ENCODE measurements around the gene METTL13.

DNA sequence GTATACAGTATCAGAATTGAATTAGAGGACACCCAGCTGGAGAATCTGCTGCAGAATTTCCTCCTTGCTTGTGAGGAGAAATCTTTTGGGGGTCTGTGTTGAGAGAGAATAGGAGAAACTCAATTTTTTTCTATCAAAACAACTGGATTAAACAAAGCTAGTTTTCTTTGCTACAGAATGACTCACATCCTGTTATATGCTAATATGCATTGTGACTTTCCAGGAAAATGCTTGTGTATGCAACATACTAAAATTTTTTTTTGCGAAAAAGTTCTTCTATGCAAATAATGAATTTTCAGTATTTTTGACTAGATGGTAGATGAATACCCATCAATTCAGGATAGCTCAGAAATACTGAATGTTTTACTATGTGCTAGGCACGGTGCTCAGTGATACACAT lies 41.8 kb upstream of the METTL13 start:
- TF ChIP-seq GATA2 (IDR thresholded peaks at IDR 0.05; ENCODE audit: low read depth, low read length) (no peak), GATA3 (IDR thresholded peaks at IDR 0.05; ENCODE audit: low read depth, low read length) (no peak)

All from SH-SY5Y (cell line).